SU-DHL-6 (cell line): ENCODE data around the gene KIF16B.

ENCODE experiments used
- CTCF ChIP-seq: fragments of 200-600 bp; sonication (generic); IDR thresholded peaks from one replicate; pipeline ENCODE4 v1.5.1; 2017; ENCODE audit warnings: antibody characterized with exemption, mild to moderate bottlenecking, low read length, moderate library complexity; ENCODE audit not compliant: insufficient read depth, poor library complexity, severe bottlenecking
- EZH2phosphoT487 ChIP-seq: fragments of 200-600 bp; sonication (generic), shearing (Covaris generic); conservative IDR thresholded peaks from 2 replicates; pipeline ENCODE4 v1.6.1; 2018; ENCODE audit warnings: mild to moderate bottlenecking, antibody characterized with exemption, low read length, moderate library complexity, mixed read lengths

- TF ChIP-seq CTCF (no peak), EZH2phosphoT487 (no peak)
These were observed 71.9 kb downstream of the KIF16B start for GRCh38 chr20:16501301-16501700.
